Dermis blood vessel endothelial cell (primary cell): ENCODE data around the gene MYO15A. TPM values are rescaled to one million over a fixed set of nuclear protein-coding genes. Genes with fewer than 3 reads are reported as not detected.

Experiments used
- DNase-seq: peaks from one replicate; pipeline ENCODE4 v3.0.0; 2010
- total RNA-seq: library from RNA; depleted of rRNA; stranded (reverse); fragments of >200 nt; gene quantifications from 2 replicates; pipeline ENCODE4 v1.2.3, GENCODE V29; 2014

Gene MYO15A
- total RNA-seq, 1 donor from 2014 or later, result under 0.01 TPM

DNA sequence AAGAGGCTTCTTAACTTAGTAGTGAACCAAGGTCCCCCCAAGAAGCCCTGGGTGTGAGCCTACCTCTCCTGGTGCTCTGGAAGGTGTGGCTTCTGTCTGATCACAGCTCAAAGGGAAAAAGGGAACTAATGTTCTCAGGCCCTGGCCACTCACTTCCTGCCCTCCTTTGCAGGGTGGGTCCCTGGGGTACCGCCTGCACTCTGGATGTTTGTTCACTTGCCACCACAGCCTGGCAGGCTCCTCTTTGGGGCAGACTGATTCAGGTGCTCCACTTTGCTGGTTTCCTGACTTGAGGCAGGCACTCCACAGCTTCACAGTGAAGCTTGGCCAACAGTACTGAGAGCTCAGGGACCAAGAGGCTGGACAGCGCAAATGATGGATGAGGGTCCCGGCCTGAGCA, 5.9 kb upstream of the MYO15A start:
- DNase-seq, result no peak

DNA sequence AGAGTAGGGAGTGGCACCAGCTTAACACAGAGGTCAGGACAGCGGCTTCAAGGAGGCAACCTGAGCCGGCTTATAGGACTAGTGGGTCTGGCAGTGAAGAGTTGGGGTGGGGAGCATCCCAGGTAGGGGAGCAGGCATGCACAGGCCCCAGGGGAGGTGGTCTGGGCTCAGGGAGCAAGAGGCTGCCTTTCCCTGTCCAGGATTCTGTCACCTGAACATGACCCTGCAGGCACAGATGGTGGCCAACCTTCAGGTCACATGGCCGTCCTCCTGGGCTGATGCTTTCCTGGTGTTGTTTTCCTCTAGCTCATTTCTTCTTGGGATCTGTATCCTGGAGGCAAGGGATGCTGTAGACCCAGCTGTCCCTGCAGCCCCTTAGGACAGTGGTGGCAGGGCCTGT, 3.5 kb upstream of the MYO15A start:
- no peak for DNase-seq

- no peak for DNase-seq
Measured at GRCh38 chr17:18105595-18105994, 3.0 kb upstream of the MYO15A start.

- no peak for DNase-seq
Measured at GRCh38 chr17:18106211-18106610, 2.3 kb upstream of the MYO15A start.

- no peak for DNase-seq
Measured at GRCh38 chr17:18107061-18107790, 1.3 kb upstream of the MYO15A start.

- DNase-seq, result no peak
Measured at GRCh38 chr17:18107971-18108370, 585 bp upstream of the MYO15A start.

DNA sequence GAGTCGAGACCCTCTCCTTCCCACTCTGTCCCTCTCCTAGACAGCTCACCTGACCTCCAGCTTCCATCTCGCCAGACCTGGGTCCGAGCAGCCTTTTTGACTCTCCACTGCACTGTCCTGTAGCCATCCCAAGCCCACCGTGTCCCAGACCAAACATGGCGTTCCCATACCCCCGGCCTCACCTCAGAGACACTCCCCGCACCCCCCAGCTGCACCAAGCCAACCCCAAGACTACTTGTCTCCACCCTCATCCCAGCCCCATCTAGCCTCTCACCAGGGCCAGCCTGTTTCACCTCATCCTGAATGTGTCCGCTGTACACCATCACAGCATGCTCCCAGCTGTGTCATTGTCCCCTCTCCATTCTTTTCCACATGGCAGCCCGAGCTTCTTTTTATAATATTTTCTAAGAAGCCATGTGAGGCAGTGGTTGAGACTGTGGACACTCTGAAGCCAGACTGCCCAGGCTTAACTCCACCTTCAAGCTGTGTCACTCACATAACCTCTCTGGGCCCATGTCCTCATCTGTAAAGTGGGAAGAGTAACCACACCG, 1.5 kb downstream of the MYO15A start:
- no peak for DNase-seq

DNA sequence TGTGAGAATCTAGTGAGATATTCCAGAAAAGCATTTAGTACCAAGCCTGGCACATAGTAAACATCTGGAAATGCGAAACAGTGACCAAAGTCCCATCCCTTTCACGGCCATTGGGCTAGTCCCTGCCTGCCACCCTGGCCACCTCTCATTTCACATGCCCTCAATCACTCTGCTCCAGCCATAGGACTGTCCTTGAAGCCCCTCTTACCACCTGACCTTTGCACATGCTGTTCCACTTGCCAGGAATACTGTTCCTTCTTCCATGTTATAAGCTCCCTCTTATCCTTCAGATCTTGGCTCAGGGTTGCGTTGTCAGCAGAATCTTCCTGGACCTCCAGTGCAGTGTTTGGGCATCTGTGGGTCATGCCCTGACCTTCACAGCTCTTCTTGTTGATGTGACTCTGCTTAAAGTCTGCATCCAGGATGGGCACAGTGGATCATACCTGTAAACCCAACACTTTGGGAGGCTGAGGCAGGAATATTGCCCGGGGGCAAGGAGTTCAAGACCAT, 2.1 kb downstream of the MYO15A start:
- DNase-seq, result no peak

- no peak for DNase-seq
Measured at GRCh38 chr17:18111330-18111971, 2.9 kb downstream of the MYO15A start.

GRCh38 chr17:18115517-18115916, 7.0 kb downstream of the MYO15A start:
- DNase-seq, result no peak

DNA sequence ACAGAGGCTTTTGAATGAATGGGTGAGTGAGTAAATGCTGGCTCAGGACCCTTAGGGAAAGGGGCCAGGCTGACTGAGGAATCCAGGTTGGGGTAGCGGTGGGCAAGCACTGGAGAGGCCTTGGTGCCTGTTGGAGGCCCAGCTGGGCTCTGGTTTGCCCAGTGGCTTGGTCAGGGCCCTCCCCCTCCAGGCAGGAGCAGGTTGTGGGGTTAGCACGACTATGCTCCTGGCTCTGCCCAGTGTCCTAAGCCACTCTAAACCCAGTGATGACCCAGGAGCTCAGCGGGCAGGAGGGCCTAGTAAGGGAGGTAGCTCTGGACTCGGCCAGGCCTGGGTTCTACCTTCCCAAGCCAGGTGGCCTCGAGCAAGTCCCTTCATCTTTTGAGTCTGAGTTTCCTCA, 7.5 kb downstream of the MYO15A start:
- no peak for DNase-seq

DNA sequence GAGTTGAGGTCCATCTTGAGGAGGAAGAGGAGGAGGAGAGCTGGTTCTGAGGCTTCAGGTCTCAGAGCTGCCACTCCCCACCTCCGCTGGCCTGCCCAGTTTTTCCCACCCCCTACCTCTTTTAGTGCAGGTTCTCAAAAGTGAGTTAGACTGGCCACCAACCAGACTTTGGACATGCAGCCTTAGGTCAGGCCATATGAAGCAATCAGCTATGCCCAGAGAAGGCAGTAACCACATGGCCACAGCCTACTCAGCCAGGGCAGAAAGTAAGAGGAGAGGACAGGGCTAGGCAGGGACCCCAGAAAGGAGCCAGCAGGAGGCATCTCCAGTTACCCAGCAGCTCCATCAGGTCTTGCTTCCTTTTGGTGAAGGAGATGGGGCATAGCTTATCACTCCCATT, 9.0 kb downstream of the MYO15A start:
- DNase-seq, result no peak

DNA sequence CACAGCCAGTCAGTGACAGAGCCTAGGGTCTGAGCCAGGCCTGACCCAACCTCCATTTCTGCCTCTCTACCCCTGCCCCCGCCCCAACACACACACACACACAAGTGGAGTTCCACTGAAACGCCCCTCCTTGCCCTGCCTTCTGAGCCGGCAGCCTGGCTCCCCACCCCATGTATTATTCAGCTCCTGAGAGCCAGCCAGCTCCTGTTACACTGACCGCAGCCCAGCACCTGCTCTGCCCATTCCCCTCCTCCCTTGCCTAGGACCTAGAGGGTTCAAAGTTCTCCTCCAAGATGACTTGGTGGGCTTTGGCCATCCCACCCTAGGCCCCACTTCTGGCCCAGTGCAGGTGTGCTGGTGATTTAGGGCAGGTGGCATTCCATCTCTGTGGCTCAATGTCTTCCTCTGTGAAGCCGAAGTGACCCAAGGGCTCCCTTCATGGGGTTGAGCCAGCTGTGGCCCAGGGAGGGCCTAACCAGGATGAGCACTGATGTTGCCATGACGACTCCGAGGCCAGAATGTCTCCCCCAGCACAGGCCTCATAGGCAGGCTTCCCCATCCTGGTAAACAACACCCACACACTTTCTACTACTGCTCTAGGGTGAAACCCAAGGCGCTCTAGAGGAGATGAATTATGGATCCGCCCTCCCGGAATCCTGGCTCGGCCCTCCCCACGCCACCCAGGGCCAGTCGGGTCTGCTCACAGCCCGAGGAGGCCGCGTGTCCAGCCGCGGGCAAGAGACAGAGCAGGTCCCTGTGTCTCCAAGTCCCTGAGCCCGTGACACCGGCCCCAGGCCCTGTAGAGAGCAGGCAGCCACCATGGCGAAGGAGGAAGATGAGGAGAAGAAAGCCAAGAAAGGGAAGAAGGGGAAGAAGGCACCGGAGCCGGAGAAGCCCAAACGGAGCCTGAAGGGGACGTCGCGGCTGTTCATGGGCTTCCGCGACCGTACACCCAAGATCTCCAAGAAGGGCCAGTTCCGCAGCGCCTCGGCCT, 9.7 kb downstream of the MYO15A start:
- no peak for DNase-seq

DNA sequence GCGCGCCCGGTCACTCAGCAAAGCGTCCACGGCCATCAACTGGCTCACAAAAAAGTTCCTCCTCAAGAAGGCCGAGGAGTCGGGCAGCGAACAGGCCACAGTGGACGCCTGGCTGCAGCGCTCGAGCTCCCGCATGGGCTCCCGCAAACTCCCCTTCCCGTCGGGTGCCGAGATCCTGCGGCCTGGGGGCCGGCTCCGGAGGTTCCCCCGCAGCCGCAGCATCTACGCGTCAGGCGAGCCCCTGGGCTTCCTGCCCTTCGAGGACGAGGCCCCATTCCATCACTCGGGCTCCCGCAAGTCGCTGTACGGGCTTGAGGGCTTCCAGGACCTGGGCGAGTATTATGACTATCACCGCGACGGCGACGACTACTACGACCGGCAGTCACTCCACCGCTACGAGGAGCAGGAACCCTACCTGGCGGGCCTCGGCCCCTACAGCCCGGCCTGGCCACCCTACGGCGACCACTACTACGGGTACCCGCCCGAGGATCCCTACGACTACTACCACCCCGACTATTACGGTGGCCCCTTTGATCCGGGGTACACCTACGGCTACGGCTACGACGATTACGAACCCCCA, 10.7 kb downstream of the MYO15A start:
- DNase-seq, result no peak

DNA sequence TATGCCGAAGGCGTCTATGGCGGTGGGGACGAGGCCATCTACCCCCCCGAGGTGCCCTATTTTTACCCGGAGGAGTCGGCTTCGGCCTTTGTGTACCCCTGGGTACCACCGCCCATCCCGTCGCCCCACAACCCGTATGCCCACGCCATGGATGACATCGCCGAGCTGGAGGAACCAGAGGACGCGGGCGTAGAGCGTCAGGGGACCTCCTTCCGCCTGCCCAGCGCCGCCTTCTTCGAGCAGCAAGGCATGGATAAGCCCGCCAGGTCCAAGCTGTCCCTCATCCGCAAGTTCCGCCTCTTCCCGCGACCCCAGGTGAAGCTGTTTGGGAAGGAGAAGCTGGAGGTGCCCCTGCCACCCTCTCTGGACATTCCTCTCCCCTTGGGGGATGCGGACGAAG, 11.4 kb downstream of the MYO15A start:
- DNase-seq, result no peak

DNA sequence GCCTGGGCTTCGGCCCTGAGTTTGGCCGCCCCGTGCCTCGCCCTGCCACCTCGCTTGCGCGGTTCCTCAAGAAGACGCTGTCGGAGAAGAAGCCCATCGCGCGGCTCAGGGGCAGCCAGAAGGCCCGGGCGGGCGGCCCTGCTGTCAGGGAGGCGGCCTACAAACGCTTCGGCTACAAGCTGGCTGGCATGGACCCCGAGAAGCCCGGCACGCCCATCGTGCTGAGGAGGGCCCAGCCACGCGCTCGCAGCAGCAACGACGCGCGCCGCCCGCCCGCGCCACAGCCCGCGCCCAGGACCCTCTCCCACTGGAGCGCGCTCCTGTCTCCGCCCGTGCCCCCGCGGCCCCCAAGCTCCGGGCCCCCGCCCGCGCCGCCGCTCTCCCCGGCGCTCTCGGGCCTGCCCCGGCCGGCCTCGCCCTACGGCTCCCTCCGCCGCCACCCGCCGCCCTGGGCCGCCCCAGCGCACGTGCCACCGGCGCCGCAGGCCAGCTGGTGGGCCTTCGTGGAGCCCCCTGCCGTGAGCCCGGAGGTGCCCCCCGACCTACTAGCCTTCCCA, 12.0 kb downstream of the MYO15A start:
- DNase-seq, result no peak

- no peak for DNase-seq
Measured at GRCh38 chr17:18121144-18121910, 12.8 kb downstream of the MYO15A start.

GRCh38 chr17:18122990-18123753, 14.6 kb downstream of the MYO15A start:
- DNase-seq, result no peak

- no peak for DNase-seq
Measured at GRCh38 chr17:18124345-18125126, 16.0 kb downstream of the MYO15A start.
